GM19463 (cell line): ENCODE measurements around the gene TP53AIP1.
"Not testable (repeated sequence)": the region's sequence is repeated elsewhere in the genome, so short reads cannot be mapped to it uniquely, and the experiment has no call there.

Source experiments
- ATAC-seq: cut with Tn5 transposase; IDR thresholded peaks from one replicate; pipeline ENCODE4 v1.9.1; 2021; ENCODE audit warnings: mild to moderate bottlenecking, moderate library complexity; ENCODE audit not compliant: unreplicated experiment

TP53AIP1 gene

GRCh38 chr11:128926437-128927107, 16.1 kb downstream of the TP53AIP1 start:
- ATAC-seq, result no peak

GRCh38 chr11:128926000-128926399, 16.7 kb downstream of the TP53AIP1 start:
- ATAC-seq, result no peak

GRCh38 chr11:128925250-128925600, 17.4 kb downstream of the TP53AIP1 start:
- no peak for ATAC-seq

GRCh38 chr11:128924510-128925249, 18.0 kb downstream of the TP53AIP1 start:
- ATAC-seq, result no peak

- ATAC-seq, result no peak
These were observed 18.6 kb downstream of the TP53AIP1 start for GRCh38 chr11:128924104-128924503.

GRCh38 chr11:128921793-128922192, 20.9 kb downstream of the TP53AIP1 start:
- no peak for ATAC-seq

- ATAC-seq, result no peak
These were observed 22.0 kb downstream of the TP53AIP1 start for GRCh38 chr11:128920666-128921065.

- ATAC-seq, result not testable (repeated sequence)
These were observed 23.0 kb downstream of the TP53AIP1 start for GRCh38 chr11:128919635-128920034.

- no peak for ATAC-seq
These were observed 23.5 kb downstream of the TP53AIP1 start for GRCh38 chr11:128919216-128919615.

- ATAC-seq, result peak; percentile 66
These were observed 25.4 kb downstream of the TP53AIP1 start for GRCh38 chr11:128917144-128917724.

- no peak for ATAC-seq
These were observed 26.0 kb downstream of the TP53AIP1 start for GRCh38 chr11:128916681-128917080.

GRCh38 chr11:128916037-128916572, 26.6 kb downstream of the TP53AIP1 start:
- no peak for ATAC-seq

- no peak for ATAC-seq
These were observed 27.5 kb downstream of the TP53AIP1 start for GRCh38 chr11:128915149-128915521.

- ATAC-seq, result no peak
These were observed 28.2 kb downstream of the TP53AIP1 start for GRCh38 chr11:128914216-128915148.

GRCh38 chr11:128913806-128914205, 28.9 kb downstream of the TP53AIP1 start:
- ATAC-seq, result no peak

GRCh38 chr11:128911701-128912100, 31.0 kb downstream of the TP53AIP1 start:
- no peak for ATAC-seq

GRCh38 chr11:128911239-128911638, 31.4 kb downstream of the TP53AIP1 start:
- ATAC-seq, result no peak

- ATAC-seq, result no peak
These were observed 32.1 kb downstream of the TP53AIP1 start for GRCh38 chr11:128910576-128910975.

- ATAC-seq, result no peak
These were observed 33.1 kb downstream of the TP53AIP1 start for GRCh38 chr11:128909438-128910125.
